ENCODE data around the gene SRGAP1.

SRGAP1 gene

DNA sequence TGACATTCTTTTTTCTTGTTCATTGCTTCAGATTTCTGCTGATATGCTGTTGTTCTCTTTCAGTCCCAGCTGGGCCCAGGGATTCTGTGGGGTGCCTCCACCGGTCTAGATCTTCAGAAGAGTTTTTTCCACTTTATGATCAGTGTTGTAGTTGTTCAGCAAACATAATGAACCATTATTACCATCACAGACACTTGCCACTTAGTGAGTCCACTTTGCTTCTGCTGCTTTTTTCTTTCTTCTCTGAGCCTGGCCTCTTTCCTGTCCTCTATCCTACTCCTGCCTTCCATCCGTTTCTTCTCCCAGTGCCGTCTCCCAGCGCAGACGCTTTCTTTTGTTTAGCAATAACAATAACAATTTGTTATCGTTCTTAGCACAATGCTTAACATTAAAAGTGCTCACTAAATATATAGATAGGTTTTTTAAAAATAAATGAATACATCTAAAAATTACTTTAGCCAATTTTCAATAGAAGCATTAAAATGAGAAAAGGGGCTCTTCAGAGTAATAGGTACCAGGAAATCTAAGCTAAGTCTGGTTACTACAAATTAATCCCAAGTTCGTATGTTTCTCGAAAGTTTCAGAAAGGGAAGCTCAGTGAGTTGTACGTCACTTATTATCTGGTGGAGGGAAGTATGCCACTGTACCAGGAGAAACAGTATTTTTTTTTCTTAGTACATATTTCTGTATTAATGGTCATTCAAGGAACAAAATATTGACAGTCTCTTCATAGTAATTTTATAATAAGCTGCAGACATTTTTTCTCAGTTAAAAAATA is 98.2 kb downstream of the SRGAP1 start:
- H3K27ac ChIP-seq, result no peak overlapping the region
- TF ChIP-seq, protein P1, sequence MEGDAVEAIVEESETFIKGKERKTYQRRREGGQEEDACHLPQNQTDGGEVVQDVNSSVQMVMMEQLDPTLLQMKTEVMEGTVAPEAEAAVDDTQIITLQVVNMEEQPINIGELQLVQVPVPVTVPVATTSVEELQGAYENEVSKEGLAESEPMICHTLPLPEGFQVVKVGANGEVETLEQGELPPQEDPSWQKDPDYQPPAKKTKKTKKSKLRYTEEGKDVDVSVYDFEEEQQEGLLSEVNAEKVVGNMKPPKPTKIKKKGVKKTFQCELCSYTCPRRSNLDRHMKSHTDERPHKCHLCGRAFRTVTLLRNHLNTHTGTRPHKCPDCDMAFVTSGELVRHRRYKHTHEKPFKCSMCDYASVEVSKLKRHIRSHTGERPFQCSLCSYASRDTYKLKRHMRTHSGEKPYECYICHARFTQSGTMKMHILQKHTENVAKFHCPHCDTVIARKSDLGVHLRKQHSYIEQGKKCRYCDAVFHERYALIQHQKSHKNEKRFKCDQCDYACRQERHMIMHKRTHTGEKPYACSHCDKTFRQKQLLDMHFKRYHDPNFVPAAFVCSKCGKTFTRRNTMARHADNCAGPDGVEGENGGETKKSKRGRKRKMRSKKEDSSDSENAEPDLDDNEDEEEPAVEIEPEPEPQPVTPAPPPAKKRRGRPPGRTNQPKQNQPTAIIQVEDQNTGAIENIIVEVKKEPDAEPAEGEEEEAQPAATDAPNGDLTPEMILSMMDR (conservative IDR thresholded peaks at IDR 0.05), result no peak

DNA sequence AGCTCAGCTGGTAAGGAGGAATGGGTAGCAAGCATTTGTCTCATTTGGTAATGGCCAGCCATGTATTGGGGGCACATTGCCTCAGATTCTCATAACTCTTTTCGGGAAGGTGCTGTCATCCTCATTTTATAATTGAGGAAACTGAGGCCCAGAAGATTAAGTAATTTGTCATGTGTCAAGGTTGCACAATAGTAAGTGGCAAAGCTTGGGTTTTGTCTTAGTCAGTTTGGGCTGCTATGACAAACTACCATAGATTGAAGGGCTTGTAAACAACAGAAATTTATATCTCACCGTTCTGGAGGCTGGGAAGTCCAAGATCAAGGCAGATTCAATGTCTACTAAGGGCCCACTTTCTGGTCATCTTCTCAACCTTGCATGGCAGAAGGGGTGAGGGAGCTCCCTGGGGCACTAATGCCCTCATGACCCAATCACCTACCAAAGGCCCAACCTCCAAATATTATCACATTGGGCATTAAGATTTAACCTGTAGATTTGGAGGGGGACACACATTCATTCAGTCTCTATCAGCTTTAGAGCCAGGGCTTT is 99.6 kb downstream of the SRGAP1 start:
- no peak overlapping the region for H3K27ac ChIP-seq
- TF ChIP-seq, protein P1 (conservative IDR thresholded peaks at IDR 0.05), result no peak

DNA sequence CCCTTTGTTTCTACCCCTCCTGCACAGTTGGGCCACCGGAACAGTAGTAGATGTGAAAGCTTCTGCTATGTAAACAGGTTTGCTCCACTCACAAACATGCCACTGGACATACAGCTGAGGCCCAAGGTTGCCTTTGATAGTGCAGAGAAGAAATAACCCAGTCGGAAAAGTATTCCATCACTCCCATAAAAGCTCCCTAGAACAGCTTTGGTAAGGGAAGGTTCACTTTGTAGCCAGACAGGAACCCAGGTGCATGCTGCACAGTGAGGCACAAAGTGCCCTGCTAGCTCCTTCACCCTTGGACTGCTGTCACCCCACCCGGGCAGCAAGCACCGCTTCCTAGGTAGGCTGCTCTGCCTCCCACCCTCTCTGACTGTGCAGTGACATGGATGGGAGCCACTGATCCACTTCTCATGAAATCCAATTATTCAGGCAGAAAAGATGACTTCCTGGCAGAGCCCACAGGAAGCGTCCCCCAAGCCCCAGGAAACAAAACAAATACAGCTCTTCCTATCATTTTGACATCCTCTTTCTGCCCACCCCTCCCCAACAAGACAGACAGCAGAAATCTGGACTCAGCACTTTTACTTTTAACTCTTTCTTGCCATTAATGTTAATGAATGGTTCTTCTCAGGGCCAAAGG is 100.2 kb downstream of the SRGAP1 start:
- TF ChIP-seq, protein P1 (conservative IDR thresholded peaks at IDR 0.05), result no peak
- H3K27ac ChIP-seq, result no peak overlapping the region

DNA sequence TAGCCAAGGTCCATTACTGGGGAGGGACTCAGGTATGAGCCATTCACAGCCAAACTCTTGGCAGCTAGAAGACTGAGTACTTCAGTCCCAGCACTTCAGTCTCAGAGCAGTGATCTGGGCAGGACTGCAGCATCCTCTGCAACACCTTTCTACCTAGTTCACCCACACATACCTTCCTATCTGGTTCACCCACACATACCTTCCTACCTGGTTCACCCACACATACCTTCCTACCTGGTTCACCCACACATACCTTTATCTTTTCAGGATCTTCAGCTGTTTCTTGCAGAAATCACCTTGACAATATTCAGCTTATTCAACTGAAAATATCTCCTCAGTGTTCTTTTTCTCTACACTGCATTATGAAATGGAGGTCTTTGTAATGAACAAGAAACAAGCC is 101.3 kb downstream of the SRGAP1 start:
- TF ChIP-seq, protein P1 (conservative IDR thresholded peaks at IDR 0.05), result no peak
- no peak overlapping the region for H3K27ac ChIP-seq

- TF ChIP-seq, protein P1 (conservative IDR thresholded peaks at IDR 0.05), result no peak
- H3K27ac ChIP-seq, result no peak overlapping the region
These were observed 103.7 kb downstream of the SRGAP1 start for GRCh38 chr12:63948211-63948610.

DNA sequence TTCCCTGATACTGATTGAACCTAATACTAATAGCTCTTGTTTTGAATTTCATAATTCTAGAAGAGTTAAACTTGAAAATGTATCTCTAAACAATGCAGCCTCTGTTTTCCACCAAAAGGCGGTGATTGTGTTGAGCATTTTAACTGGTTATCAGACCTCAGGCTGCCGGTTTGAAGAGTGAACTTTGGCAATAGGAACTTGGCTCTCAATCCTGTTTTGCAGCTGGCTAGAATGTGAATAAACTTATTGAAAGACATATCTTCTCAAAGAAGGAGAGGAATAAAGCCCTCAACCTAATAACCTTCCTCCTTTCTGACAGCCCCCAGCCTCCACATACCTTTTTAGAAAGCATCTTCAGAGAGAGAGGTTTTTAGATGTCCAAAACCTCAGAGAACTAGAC is 105.4 kb downstream of the SRGAP1 start:
- no peak overlapping the region for H3K27ac ChIP-seq
- TF ChIP-seq, protein P1 (conservative IDR thresholded peaks at IDR 0.05), result no peak

DNA sequence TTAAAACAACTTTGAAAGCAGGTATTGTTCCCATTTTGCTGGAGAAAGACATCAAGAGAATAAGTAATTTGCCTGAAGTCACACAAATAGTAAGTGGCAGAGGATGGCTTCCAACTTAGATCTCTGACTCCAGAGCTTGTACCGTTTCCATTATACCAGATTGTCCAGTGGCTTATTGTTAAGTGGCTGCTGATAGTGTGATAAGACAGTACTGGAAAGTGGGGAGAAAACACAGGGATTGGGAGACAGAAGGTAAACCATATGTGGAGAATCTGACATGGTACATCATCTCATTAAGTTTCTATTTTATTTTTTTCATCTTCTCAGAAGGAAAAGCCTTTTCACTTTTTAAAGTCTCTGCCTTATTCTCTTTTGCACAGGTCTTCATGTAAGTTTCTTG is 108.5 kb downstream of the SRGAP1 start:
- H3K27ac ChIP-seq, result no peak overlapping the region
- TF ChIP-seq, protein P1 (conservative IDR thresholded peaks at IDR 0.05), result no peak

All from VCaP (cell line).